Bone marrow (tissue), 2 donors: Measurements from ENCODE around the gene PPHLN1.
"Not testable (repeated sequence)": the region's sequence is repeated elsewhere in the genome, so short reads cannot be mapped to it uniquely, and the experiment has no call there.

Source experiments
- DNase-seq, 2 donors: peaks; one replicate each; lab custom pipeline; 2025; lab: John Stamatoyannopoulos, UW

Gene PPHLN1

DNA sequence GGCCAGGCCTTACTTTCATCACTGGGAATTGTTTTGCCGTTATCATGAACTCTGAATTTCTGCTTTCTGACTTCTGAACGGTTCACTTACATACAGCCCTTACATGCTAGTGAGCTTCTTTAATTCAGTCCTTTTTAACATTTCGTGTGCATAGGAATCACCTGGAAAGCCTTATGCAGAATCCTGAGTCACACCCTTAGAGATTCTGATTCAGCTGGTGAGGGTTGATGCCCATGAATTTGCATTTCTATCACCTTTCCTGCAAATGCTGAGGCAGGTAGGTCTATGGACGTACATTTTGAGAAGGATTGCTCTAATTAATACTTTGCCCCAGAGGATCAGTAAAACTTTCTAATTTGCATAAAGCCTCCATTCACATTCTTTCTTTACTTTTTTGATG is 44.0 kb downstream of the PPHLN1 start:
- no peak for DNase-seq

DNA sequence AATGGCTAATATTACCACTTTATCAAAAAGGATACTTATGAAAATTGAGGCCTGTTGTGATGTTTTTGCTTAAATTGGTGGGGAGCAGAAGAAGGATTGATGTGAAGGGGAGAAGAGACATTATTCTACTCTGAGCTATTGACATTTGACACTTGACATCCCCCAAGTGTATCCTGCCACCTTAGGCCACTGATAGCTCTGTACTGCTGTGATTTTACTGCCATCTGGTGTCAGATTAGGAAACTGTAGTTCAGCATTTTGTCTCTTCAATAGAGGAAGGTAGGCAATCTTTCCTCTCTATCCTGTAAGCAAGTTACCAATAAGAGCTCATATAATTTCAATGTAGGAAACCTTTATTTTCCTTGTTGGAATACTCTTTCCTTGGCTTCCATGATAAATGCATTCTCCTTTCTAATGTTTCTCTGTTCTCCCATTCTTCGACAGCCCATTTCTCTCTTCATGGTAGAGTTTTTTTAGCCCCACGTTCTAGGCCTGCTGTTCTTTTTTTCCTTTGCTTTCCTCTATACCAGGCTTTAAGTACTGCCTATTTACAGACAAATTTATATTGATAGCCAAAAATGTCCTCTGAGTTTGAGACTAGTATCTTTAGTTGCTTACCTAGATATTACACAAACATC is 46.3 kb downstream of the PPHLN1 start:
- peak in 1 of 2 donors; percentile 66 for DNase-seq

DNA sequence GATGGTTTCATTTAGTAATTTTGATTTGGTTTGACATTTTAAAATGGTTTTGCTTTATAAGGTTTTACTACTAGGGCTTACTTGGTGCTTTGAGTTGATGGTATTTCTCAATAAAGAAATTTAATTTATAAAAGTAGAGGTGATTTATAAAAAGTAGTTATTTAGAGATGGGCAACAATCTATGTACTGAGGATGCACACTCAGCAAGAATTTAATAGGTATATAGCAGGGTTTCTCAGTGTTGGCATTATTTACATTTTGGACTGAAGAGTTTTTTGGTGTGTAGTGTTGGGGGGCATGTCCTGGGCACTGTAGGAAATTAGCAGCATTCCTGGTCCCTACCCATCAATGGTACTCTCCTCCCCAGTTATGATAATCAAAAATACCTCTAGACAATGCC is 47.7 kb downstream of the PPHLN1 start:
- DNase-seq, result no peak

DNA sequence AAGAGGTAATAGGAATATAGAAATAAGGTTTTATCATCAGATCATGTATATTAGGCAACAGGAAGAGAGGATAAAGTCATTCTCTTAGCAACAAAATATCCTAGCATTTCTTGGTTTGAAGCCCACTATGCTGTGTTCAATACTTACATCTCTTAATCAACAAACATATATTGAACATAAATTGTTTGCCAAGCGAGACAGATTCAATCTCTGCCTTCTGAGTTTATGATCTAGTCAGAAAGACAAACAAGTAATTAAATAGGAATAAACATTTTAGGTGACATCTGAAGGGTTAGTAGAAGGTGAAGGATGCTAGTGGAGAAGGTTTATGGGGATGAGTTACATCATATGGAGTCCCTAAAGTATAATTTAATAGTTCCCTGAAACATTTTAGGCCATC is 54.8 kb downstream of the PPHLN1 start:
- no peak for DNase-seq

DNA sequence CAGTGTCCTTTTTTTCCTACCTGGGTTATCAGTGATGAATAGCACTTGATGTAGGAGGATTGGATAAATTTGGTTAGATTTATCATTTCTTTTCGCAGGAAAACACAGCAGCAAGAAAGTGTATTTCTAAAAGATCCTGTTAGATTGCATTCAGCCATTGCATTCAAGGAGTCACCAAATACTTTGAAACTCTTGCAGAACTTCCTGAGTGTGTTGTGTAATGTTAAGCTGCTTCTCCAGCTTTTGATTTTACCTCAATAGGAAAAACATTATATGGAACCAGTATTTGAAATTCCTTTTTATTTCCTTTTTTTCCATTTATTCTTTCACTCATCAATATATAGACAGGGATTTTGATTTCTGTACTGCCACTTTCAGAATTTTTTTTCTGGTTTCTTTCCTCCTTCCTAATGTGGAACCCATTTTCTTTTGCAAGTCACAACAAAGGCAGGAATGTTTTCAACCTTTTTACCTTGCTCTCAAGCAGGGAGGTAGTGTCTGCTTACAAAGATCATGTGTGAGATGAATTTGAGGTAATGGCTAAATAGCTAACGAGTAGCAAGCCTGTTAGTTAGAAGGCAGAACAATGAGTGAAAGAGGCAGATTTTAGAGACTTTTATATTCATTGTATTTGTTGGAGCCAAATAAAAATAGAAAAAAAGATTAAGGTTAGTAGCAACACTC is 56.2 kb downstream of the PPHLN1 start:
- DNase-seq, result no peak

DNA sequence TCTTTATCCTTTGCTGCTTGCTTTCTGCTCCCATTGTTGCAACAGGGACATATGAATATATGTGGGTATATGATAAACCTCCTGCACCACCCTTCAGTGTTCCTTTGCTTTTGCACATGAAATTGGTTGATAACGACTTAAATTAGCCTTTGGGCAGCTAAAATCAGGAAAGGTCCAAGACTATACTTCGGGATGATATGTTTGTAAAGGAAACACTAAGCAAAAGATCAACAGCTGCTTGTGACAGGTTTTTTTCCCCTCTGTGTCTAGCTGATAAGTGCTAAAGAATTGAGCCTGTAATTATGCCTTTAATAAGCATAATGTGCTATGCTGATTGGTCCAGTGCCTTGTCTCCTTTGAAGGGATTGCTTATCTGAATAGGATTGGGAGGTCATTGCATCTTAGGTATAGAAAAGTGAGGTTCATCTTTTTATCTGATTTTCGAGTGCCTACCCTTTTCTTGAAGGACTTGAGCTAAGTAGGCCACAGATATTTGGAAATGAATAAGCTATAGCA is 59.4 kb downstream of the PPHLN1 start:
- no peak for DNase-seq

DNA sequence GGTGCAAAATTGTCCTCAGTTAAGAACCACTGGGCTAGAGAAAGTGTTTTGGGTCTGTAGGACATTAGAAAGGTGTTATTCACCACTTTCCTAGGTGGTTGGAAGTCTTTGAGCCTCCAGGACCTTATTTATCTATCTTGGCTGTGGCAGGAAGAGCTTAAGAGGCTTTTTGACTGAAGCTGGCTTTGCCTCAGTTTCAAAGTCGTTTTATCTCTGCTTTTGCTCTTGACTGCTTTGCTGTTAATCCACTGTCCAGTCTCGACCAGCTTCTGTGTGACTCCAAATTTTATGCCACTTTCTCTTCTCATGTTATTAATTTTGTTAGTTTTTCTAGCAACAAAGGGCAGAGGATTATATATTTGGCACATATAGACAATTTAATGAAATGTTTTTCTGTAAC is 60.3 kb downstream of the PPHLN1 start:
- DNase-seq, result no peak

DNA sequence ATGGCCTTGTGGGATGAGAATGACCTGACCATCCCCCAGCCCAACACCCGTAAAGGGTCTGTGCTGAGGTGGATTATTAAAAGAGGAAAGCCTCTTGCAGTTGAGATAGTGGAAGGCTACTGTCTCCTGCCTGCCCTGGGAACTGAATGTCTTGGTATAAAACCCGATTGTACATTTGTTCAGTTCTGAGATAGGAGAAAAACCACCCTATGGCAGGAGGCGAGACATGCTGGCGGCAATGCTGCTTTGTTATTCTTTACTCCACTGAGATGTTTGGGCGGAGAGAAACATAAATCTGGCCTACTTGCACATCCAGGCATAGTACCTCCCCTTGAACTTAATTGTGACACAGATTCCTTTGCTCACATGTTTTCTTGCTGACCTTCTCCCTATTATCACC is 62.1 kb downstream of the PPHLN1 start:
- not testable (repeated sequence) for DNase-seq

DNA sequence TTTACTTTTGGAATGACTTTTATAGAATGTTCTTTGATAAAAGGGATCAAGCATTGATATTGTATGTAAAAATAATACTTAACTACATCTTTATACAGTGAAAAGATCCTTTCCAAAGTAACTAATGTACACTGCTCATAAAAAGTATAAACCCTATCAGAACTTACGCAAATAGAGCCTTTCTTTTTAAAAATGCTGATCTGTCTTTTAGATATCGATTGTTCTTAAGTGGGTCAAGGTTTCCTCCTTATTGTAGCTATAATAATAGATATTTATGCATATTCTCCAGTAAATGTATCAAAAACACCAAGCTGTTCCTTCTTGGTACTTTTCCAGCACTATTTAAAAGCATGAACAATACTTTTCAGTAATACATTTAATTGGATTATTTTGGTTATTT is 68.5 kb downstream of the PPHLN1 start:
- DNase-seq, result no peak

DNA sequence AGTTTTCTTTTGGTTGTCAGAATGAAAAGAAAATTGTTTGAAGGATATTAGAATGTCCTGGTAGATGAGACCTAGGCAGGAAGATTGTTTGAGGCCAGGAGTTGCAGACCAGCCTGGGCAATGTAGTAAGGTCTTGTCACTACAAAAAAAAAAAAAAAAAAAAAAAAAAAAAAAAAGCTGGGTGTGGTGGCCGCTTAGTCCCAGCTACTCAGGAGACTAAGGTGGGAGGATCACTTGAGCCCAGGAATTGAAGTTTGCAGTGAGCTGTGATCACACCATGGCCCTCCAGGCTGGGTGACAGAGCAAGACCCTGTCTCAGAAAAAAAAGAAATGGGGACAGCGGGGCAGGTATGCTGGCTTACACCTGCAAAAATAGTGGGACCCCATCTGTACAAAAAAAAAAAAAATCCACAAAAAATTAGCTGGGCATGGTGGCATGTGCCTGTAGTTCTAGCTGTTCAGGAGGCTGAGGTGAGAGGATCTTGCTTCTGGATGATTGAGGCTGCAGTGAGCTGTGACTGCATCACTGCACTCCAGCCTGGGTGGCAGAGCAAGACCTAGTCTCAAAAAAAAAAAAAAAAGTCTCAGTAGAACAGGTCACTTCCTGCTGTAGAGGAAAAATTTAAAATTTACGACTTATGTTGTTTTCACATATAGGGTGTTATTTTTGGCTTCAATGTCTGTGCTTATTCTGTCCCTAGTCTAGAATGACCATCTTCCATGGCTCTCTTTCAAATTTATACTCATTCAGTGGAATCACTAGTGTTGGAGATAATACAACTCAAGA is 70.7 kb downstream of the PPHLN1 start:
- DNase-seq, result peak in 1 of 2 donors; percentile 8

DNA sequence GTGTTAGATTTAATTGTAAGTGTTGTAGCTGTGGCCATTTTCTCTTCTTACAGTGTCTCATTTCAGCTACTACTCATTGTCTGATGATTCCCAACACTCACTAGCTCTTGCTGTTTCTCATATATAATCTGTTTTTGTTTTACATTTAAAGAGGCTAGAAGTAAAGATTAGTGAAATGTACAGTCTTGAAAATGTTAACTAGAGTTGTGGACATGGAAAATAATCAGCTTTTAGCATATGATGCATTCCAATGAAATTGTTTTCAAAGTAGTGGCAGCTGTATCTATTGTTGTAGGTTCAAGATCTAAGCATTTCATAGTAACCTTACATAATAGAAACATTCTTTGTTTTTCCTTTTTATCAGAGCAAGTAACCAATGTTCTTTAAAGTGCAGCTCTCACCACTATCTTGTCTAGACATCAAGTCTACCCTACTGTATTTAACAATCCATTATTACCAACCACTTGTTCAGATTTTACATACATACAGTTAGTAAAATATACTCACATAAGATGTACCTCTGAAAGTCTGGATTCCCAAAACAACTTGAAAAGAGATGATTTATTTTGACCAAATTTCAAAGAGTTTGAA is 76.9 kb downstream of the PPHLN1 start:
- DNase-seq, result no peak

DNA sequence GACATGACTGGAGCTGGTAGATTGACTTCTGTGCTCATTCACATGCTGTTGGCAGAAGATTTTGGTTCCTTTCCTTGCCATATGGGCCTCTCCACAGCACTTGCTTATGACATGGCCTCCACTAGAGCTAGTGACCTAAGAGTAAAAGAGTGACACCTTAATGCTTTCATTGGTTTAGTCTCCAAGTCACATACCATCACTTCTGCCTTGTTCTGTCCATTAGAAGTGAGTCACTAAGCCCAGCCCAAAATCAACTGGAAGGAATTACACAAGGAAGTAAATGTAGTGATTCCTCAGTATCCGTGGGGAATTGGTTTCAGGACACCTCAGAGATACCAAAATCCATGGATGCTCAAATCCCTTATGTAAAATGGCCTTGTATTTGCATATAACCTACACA is 81.3 kb downstream of the PPHLN1 start:
- no peak for DNase-seq

DNA sequence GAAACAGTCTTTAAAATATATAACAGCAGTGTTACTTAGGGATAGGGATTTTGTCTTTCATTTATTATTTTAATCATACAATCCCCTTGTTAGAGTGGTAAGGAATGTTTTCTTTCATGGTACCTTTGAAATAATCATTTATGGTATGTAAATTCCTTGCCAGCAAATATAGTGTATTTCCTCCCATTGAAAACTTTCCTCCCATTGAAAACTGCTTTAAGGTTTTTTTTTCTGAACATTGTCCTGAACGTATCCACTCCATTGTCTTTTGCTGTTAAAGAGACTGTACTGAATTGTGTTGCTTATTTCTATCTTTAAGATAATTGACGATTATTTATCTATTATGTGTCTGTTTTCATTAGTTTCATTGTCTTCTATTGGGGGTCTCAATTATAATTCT is 83.5 kb downstream of the PPHLN1 start:
- DNase-seq, result no peak

DNA sequence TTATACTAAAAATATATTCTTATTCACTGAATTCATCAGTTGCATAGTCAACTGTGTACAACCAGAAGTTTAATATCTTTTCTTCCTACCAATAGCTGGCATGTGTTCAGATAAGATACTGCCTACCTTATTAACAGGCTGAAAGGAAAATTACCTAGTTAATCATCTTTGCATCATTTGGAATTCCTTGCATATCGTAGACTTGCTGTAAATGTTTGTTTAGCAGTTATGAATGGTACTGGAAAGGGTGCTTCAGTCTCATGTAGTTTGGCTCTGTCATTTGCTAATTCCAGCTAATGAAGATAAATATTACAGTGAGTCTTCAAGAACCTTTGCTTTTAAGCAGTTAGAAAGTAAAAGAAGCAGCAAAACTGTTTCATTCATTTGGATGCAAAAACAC is 84.4 kb downstream of the PPHLN1 start:
- no peak for DNase-seq

DNA sequence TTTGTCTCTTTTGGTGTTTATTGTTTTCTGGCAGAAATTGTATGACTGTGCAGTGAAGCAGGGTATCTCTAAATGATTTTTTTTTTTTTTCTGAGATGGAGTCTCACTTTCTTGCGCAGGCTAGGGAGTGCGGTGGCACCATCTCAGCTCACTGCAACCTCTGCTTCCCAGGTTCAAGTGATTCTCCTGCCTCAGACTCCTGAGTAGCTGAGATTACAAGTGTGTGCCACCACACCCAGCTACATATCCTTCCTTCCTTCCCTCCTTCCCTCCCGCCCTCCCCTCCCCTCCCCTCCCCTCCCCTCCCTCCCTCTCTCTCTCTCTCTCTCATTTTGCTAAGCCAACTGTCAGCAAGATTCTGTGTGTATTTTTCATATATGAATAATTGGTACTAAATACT is 94.4 kb downstream of the PPHLN1 start:
- DNase-seq, result no peak

DNA sequence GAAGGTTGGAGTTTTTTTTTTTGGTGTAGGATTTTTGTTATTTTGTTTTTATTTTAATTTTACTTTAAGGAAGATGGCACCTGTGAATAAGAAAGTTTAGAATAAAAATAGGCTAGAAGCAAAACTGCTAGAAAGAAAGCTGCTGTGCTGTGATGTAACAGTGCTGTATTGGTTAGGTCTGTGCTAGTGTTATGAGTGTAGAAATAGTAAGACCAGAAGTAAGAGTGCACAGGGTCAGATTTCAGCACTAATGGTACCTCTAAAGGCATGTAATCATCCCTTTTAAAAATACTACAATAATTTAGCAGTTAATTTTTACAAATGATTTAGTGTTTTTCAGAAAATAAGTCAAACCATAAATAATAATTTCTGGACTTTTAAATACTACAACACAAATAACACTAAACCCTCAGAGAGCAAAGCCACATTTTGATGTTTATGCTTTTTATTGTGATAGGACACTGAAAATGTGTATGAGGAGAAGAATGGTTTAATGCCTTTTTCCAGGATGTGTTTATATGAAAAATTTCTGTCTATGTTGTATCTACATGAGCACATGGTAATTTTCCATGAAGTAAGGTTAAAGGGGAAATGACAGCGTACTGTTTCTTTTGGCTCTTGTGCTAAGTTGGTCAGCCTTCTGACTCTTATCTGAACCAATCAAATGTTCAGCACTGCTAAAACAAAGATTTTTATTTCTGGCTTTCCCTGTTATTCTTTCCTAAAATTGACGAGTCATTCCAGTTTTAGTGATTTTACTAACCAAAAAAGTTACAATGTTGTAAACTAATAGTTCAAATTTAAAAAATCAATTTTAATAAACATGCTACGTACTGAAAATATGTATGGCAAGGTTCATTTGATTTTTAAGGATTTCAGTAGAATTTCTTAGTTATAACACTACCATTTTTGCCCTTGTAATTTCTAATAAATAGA is 96.1 kb downstream of the PPHLN1 start:
- peak in 1 of 2 donors; percentile 10 for DNase-seq

DNA sequence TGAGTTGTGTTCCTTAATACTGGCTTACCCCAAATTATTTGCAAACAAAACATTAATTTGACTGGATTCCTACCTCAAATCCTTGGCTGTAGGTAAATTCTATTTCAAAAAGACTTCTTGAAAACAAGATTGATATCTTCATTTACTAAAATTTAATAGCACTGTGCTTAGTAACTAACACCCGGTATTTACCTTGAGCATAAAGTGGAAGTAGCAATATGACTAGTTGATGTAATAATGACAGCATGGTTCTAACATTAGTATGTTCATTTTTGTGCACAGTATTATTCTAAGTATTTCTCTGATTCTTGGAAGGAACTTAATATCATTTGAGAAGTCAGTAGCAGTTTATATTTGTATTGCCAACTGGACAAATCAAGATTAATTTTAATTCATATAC is 96.8 kb downstream of the PPHLN1 start:
- DNase-seq, result no peak

DNA sequence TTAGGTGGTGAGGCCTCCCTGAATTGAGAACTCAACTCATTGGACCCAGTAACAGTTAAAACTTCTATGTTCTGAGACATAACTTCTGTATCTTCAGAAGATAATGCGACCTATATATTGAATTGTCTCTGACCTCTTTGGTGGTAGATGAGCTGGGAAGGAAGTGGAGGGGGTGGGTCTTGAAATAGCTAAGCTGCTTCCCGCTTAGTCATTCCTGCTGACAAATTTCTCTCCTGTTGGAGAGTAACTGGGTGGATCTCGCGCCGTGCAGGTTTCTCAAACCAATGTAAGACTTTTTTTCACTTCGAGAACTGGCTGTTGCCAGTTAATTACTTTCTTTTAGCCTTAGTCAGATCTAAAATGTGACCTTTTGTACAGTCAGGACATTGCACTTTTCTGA is 100.8 kb downstream of the PPHLN1 start:
- DNase-seq, result peak in 1 of 2 donors; percentile 23

DNA sequence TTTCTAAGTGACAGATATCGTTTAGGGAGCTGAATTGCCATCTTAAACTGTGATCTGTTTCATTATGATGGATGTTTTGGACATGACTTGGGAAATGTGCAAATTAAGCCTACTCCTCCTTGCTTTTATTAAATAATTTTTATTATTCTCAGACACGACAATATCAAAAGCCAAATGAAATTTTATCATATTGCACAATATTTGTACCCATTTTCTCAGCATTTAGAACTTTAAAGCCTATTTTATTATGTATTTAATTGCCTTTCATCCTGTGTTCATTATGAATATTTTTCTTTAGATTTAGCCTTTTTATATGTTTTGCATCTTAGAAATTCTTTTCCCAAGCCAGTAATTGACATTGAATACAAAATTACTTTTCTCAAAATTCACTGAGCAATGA is 102.9 kb downstream of the PPHLN1 start:
- no peak for DNase-seq

DNA sequence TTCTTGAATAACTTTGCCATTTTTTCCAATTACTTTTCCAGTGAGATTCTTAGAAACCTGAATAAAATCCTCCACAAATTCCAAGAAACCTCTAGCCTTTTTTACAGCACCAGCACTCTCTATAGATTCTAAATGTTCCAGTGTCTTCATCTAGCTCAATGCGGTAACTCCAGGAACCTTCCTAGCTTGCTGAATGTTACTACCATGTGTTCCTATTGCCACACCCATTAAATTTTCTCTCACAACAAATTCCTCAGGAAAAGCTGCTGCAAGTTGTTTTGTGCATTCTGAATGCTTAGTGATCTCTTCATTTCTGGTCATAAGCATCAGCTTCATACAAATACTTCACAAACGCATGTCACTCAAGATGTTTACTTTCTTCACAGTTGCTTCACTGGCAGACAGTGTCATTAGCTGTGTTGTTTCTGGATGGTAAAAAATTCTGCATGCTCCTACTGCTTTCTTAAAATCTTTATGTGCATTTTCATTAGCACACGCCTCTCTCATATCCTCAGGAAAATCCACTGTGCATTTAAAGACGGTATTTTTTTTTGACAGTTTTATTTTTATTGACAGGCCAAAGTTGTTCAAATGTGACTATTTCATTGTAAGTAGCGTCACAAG is 106.7 kb downstream of the PPHLN1 start:
- DNase-seq, result no peak

DNA sequence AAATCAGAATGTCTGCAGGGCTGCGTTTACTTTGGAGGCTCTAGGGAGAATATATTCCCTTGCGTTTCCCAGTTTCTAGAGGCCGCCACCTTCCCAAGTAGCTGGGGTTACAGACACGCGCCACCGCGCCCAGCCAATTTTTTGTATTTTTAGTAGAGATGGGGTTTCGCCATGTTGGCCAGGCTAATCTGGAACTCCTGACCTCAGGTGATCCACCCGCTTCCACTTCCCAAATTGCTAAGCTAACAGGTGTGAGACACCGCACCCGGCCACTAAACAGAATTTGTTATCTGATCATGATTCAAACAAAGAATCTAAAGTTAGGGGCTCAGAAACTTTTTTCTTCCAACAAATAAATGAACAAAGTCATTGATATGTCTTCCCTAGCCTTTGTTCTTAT is 114.6 kb downstream of the PPHLN1 start:
- DNase-seq, result no peak
